GM12874 (cell line): Measurements from ENCODE around the gene VARS1.

Experiments
- CTCF ChIP-seq: IDR thresholded peaks from 2 replicates; pipeline ENCODE4 v1.5.1; 2011; ENCODE audit warnings: low read depth, mild to moderate bottlenecking, control low read depth, low read length, moderate library complexity; ENCODE audit not compliant: insufficient read depth

Gene VARS1

GRCh38 chr6:31825553-31825952 is 30.0 kb upstream of the VARS1 start:
- TF ChIP-seq CTCF: no peak

GRCh38 chr6:31822036-31822821 is 26.7 kb upstream of the VARS1 start:
- no peak for TF ChIP-seq CTCF

GRCh38 chr6:31821301-31822035 is 25.9 kb upstream of the VARS1 start:
- no peak for TF ChIP-seq CTCF

GRCh38 chr6:31819871-31820299 is 24.3 kb upstream of the VARS1 start:
- no peak for TF ChIP-seq CTCF

- no peak for TF ChIP-seq CTCF
Measured at GRCh38 chr6:31815025-31815838, 19.7 kb upstream of the VARS1 start, which contains the start of the genes HSPA1A and HSPA1L. TSS of gene HSPA1A (plus strand) at chr6:31815543. CDS start at chr6:31815757, 214 bp downstream. TSS of gene HSPA1L (minus strand) at chr6:31815283. CDS start at chr6:31811972, 3,311 bp downstream.

GRCh38 chr6:31814677-31815024 is 19.1 kb upstream of the VARS1 start:
- no peak for TF ChIP-seq CTCF

- no peak for TF ChIP-seq CTCF
Measured at GRCh38 chr6:31813465-31813849, 17.9 kb upstream of the VARS1 start.
